ENCODE measurements around the gene TMEM270. TPM values are rescaled to one million over a fixed set of nuclear protein-coding genes. Genes with fewer than 3 reads are reported as not detected.
A peak's percentile ranks its signal among the peaks of the same experiment; 100 is the strongest.

Gene TMEM270
- total RNA-seq, 1 experiment from 2014 or later: 1.1 TPM

DNA sequence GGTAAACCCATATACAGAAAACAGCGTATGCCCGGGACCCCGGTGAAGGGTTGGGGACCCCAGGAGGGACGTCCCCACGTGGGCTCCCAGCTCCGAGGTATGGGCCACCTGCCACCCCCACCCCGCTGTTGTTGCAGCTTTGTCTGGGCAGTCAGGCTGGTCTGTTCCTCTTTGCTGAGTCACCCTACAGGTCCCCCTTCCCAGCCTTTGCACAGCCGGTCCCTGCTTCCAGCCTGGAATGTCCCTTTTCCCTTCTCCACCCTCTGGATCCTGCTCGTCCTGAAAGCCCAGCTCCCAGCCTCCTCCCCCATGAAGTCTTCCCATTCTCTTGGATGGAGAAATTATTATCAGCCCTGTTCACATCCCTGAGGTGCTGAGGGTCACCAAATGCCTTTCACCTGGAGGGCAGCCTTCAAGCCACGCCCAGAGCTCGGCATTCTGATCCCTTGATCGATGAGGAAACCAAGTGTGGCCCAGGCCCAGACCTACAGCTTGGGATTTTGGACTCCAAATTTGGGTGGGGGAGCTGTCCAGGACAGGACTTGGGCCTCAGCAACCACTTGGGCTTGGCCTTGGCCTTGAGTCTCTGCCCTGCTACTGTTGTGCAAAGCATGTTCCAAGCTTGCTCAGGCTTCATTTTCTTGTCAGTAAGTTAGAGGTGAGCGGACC lies 27.6 kb upstream of the TMEM270 start:
- H3K4me3 ChIP-seq (replicated peaks in 1 of 2; ENCODE audit: low read depth in 1 of 2, low read length in 2 of 2): peak overlapping the region; percentile 93 to 96
- TF ChIP-seq POLR2AphosphoS5 (IDR thresholded peaks at IDR 0.05; ENCODE audit: low read depth, low read length) (peak; percentile 94), ATF3 (IDR thresholded peaks at IDR 0.05) (no peak), CEBPB (IDR thresholded peaks at IDR 0.05; ENCODE audit: low read depth) (no peak), REST (IDR thresholded peaks at IDR 0.05; ENCODE audit: low read depth) (no peak), EZH2phosphoT487 (IDR thresholded peaks at IDR 0.05; ENCODE audit: borderline replicate concordance) (no peak), CBX3 (IDR thresholded peaks at IDR 0.05; ENCODE audit: low read depth) (no peak), RAD21 (IDR thresholded peaks at IDR 0.05; ENCODE audit: low read depth) (no peak), EZH2 (IDR thresholded peaks at IDR 0.05) (no peak), YY1 (IDR thresholded peaks at IDR 0.05; ENCODE audit: extremely low read depth, insufficient replicate concordance, low read depth, low read length) (peak; percentile 51), TCF7L2 (IDR thresholded peaks at IDR 0.05; ENCODE audit: borderline replicate concordance, extremely low read depth, insufficient read depth, insufficient read length) (peak; percentile 17)
- H3K27me3 ChIP-seq (ENCODE audit: insufficient read depth, low read length): no peaks in the 10 kb centered on the region
- RAD21 ChIA-PET (ENCODE audit: low non-redundant PET in 1 of 2, low total read pairs in 2 of 2, uncharacterized antibody in 2 of 2, unreplicated experiment in 2 of 2): interaction anchor here (0.5 to 1.7 kb wide), 7 partner anchors 8 to 234 kb away, joined by 3 to 7 read pairs (median 4); partner anchors contain the start of gene METTL27 (in 1 of the 2)
- 0 out of 4 replicates have a peak, but pooled peaks cover 0 to 7% of the 10 kb centered on the region in 2 experiments for H3K36me3 ChIP-seq (ENCODE audit: control insufficient read depth in 1 of 2, insufficient read depth in 2 of 2, low read length in 2 of 2)
- BruUV-seq (replicated peaks): no TSS peak
- no peak overlapping the region for H2AFZ ChIP-seq (ENCODE audit: low read depth, low read length, poor library complexity, severe bottlenecking)
- H3K9ac ChIP-seq (ENCODE audit: low read length): peak overlapping the region; percentile 99
- H3K4me1 ChIP-seq (ENCODE audit: control insufficient read depth in 1 of 2, insufficient read depth in 2 of 2, low read length in 2 of 2): peaks cover 49 to 76% of the 10 kb centered on the region in 2 experiments
- intact Hi-C loops (cut with micrococcal nuclease): loop anchor here (2.0 kb wide), 1 partner anchor 93 kb away; no protein-coding TSS in a partner anchor
- H3K27ac ChIP-seq (ENCODE audit: low read depth, low read length): peak overlapping the region; percentile 96
- ATAC-seq (peak; percentile 31), DNase-seq (ENCODE audit: low read depth, low spot score) (no peak)
- POLR2A ChIA-PET: interaction anchor here (0.7 to 5.4 kb wide), 15 partner anchors 10 to 446 kb away, joined by 3 to 87 read pairs (median 11); partner anchors contain the start of genes ABHD11, CLDN3, METTL27 and MLXIPL
- H3K4me2 ChIP-seq (ENCODE audit: low read length): peak overlapping the region; percentile 99
- no peaks in the 10 kb centered on the region for H4K20me1 ChIP-seq (ENCODE audit: insufficient read depth)
- H3K9me2 ChIP-seq (ENCODE audit: insufficient read depth): no peaks in the 10 kb centered on the region
- H3K79me2 ChIP-seq (ENCODE audit: insufficient read depth, low read length): peaks cover 23% of the 10 kb centered on the region
- CTCF ChIA-PET: interaction anchor here (0.6 to 1.9 kb wide), 9 partner anchors 9 to 373 kb away, joined by 3 to 8 read pairs (median 3); partner anchors contain the start of gene METTL27
- H3K9me3 ChIP-seq (ENCODE audit: control insufficient read depth in 1 of 2, insufficient read depth in 1 of 2, low read depth in 1 of 2, low read length in 2 of 2): no peaks in the 10 kb centered on the region

Data from HCT116 (cell line).